GM21526 (cell line): ENCODE measurements around the gene DPCD.
A peak's percentile ranks its signal among the peaks of the same experiment; 100 is the strongest.
"Not testable (repeated sequence)": the region's sequence is repeated elsewhere in the genome, so short reads cannot be mapped to it uniquely, and the experiment has no call there.

Experiments used
- ATAC-seq: cut with Tn5 transposase; IDR thresholded peaks from one replicate; pipeline ENCODE4 v1.9.1; 2021; ENCODE audit warnings: moderate library complexity; ENCODE audit not compliant: unreplicated experiment, low FRiP score

The DPCD gene

GRCh38 chr10:101579516-101579870, 8.6 kb upstream of the DPCD start:
- ATAC-seq, result no peak

GRCh38 chr10:101580486-101581399, 7.4 kb upstream of the DPCD start:
- ATAC-seq, result no peak

DNA sequence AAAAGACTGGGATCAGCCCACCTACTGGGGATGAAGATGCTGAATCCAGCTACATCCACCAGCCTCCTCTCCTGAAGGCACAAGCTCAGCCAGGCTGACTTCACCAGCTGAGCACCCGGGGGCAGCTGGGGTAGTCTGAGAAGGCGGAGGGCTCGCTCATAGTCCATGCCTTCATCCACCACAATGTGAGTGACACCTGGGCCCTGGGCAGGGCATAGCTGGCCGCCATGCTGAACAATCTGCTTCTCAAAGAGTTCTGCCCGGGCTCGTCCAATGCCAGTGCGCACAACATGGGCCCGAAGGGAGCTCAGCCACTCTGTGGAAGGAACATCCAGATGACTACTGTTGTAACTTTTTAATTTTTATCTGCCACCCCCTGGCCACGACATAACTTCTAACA, 2.3 kb upstream of the DPCD start:
- no peak for ATAC-seq

DNA sequence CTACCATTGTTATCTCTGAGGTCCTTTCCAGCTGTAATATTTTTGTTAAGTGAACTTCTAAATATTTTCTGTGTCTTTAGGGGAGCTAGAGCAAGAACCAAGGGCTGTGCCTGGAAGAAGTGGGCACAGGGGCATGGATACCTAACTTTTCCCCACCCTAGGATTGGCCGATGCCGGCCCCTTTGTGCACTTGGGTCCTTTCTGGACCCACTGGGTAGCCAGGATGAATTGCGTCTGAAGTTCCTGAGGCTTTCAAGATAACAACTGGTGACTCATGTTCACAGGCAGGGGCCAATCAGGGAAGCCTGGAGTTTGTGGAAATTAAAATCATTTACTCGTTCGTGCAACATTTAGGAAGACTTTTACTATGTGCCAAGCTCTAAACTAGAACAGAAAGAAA, 758 bp downstream of the DPCD start:
- ATAC-seq, result no peak

- not testable (repeated sequence) for ATAC-seq
These were observed 5.2 kb downstream of the DPCD start for GRCh38 chr10:101593331-101593730.

GRCh38 chr10:101595591-101596433, 7.7 kb downstream of the DPCD start:
- ATAC-seq, result no peak

DNA sequence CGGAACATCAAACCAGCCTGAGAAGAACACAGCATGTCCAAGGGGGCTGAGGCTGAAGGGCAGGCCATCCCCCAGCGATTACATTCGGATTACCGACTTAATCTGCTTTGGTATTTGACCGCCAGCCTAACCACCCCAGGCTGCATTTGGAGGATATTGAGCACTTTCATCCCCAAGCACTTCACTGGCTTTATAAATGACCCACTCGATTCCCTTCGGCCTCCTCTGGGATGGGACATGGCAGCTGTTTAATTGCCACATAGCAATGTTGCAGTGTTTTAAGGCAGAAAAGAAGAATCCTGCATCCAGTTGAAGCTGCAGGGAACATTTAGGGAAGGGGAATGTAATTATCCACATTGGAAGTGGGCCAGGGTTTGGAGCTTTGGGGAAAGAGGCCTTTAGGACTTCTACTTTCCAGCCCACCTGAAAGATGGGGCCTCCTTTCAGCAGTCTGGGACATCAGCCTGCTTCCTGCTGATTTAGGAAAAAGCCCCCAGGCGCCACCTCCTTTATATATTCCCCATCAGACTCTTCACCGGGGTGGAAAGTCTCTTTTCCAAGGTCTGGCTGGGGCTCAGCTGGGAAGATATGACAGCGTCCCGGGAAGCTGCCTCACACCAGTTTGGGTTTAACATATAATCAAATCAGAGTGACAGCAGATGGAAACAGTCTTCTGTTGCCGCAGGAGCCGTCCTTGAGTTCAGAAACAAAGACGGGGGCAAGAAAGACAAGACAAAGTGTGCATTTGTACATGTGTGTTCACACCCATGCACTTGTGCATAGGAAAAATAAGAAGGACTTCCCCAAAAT, 9.2 kb downstream of the DPCD start:
- ATAC-seq, result no peak

GRCh38 chr10:101601541-101601940, 13.4 kb downstream of the DPCD start:
- ATAC-seq, result no peak

- peak; percentile 62 for ATAC-seq
These were observed 14.8 kb downstream of the DPCD start for GRCh38 chr10:101602761-101603398.

- no peak for ATAC-seq
These were observed 19.0 kb downstream of the DPCD start for GRCh38 chr10:101607124-101607523.

GRCh38 chr10:101609481-101609880, 21.4 kb downstream of the DPCD start:
- no peak for ATAC-seq

GRCh38 chr10:101611096-101611905, 23.2 kb downstream of the DPCD start:
- no peak for ATAC-seq

DNA sequence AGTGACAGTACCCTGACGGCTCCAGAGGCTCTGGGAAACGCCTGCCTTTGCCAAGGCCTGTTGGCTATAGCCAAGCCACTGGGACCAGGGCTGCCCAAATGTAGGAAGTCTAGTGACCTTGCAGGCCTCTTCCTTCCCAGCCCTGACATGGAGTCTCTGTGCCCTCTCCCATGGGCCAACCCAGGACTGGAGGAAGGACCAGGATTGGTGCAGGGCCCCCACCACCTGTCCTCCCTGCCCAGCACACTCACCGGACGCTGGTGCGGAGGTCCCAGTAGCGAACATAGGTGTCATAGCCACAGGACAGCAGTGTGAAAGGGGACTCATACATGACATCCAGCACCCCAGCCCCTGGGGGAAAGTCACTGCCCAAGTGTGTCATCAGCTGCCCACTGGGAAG, 24.0 kb downstream of the DPCD start:
- no peak for ATAC-seq

DNA sequence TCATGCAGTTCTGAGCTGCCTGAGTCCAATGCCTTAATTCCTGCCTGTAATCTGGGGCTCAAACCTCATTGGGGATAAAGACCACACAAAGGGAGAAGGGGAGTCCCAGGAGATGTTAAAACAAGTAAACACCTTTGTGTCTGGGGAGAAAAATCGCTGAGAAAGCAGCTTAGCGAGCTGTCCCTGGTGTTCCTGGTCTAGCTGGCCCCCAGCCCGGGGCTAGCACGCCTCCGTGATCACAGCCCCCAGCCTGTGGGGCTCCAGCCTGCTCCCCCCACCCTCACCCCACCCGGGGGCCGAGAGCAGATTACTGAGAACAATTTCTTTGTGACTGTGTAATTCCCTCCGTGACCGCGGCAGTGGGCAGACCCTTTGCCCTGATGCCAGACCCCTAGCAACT, 24.8 kb downstream of the DPCD start:
- ATAC-seq, result no peak

GRCh38 chr10:101613646-101614045, 25.5 kb downstream of the DPCD start:
- ATAC-seq, result no peak

- ATAC-seq, result no peak
These were observed 26.8 kb downstream of the DPCD start for GRCh38 chr10:101614663-101615524.

DNA sequence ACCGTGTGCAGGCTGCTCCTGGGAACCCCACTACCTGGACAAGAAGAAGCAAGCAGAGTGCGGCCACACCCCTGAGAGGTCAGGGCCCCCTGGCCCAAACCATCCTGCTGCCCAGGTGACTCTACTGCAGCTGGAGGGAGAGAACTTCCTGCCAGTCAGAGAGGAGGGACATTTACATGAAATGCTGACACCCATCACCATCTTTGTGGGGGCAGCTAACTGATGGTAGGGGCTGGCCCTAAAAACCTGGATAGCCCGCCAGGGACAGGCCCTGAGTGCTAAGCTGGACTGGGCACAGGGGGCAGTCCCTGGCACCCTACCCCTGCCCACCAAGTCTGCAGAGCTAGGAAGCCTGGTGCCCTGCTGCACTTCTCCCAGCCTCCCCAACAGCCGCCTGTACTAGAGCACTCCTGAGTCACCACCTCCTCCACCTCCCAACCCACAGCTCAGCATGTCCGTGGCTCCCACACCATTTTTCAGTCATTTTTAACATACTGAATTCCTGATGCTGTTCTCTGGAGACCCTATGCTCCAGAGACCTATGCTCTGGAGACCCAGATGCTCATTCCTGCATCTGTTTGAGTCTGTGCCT, 27.5 kb downstream of the DPCD start:
- ATAC-seq, result no peak

- no peak for ATAC-seq
These were observed 28.4 kb downstream of the DPCD start for GRCh38 chr10:101616415-101617101.
